Activated CD8-positive, alpha-beta memory T cell treated with anti-CD3 and anti-CD28 coated beads, Interleukin-2, amount 50 U/mL, for 4 hours (primary cell): ENCODE results near the gene YWHAG.
"Not testable (repeated sequence)": the region's sequence is repeated elsewhere in the genome, so short reads cannot be mapped to it uniquely, and the experiment has no call there.

Experiments
- DNase-seq: peaks from one replicate; pipeline ENCODE4 v3.0.0-alpha.2; 2020

The YWHAG gene

DNA sequence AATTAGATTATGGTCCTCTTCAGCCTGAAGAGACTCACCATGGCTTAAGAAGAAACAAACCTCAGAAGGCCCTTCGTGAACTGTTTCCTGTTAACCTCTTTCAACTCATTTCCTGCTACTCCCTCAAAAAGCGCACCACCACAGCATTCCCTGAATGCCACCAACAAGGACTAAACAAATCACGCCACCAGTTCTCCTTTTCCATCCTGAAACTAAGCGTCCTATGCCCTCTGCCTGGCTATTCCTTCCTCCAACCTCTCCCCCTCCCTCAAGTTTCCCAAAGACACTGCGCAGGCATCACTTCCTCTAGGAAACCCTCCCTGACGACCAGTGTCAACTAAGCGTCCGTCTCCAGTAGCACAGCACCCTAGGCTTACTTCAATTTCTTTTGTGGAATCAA is 12.0 kb downstream of the YWHAG start:
- DNase-seq: no peak

DNA sequence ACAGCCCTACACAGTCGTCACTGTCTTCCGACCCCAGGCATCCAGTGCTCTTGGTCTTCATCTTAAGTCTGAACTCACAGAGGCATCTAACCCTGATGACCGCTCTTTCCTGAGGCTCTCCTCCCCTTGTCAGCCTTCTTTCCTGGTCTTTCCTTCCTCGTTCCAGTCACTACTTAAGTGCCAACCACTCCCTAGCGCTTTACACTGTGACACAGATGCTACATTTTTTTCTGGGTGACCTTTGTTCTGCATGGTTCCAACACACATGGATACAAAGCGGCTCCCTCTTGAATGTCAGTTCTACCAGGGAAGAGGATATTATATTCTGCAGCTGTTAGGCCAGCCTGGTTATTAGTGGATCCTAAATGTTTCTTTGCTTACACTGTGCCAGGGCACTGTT is 12.7 kb downstream of the YWHAG start:
- no peak for DNase-seq

GRCh38 chr7:76343931-76344321 is 14.9 kb downstream of the YWHAG start:
- no peak for DNase-seq

GRCh38 chr7:76343294-76343930 is 15.4 kb downstream of the YWHAG start:
- no peak for DNase-seq

DNA sequence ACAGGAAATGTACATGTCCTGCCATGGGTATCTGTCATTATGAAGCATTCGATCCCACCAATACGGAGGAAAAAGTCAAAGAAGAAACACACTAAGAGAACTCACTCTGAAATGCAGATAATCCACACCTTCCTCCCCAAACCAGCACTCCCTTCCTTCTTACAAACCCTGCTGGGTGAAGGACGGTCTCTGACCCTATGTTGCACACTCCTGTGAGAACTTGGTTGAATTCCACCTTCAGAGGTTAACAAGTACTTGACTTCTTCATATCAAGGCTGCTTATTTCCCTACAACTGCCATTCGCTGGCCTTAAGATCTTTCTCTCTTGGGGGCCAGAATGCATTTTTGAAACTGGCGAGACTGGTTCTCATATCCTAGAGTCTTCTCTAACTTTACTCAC is 16.6 kb downstream of the YWHAG start:
- DNase-seq: no peak

- no peak for DNase-seq
Measured at GRCh38 chr7:76340617-76341131, 18.1 kb downstream of the YWHAG start.

- DNase-seq: no peak
Measured at GRCh38 chr7:76338298-76339084, 20.3 kb downstream of the YWHAG start.

DNA sequence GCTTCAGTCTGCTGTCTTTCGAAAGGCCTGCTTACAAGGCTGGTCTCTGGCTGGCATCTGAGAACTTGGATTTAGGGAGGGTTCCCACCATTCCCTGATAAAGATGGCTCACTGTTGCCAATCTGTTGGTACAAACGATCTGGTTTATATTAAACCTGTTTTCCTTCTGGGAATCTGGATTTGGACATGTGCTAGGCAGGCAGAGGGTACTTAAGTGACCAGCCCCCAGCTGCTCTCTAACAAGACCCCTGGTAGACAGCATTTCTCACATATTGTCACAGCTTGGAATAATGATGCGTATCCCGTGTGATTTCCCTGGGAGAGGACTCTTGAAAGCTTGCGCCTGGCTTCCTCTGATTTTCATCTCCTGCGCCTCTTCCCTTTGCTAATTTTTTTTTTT is 21.6 kb downstream of the YWHAG start:
- DNase-seq: no peak

DNA sequence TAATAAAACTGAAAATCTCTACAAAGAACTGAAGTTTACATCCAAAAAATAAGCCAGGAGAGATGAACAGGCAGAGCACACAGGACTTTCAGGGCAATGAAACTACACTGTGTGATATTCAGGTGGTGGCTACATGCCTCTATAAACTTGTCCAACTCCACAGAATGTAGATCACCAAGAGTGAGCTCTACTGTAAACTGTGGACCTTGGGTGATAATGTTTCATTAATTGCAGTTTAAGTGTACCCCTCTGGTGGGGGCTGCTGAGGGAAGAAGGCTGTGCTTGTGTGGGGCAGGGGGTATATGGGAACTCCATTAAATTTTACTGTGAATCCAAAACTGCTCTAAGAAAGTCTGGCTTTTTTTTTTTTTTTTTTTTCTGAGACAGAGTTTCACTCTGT is 22.7 kb downstream of the YWHAG start:
- DNase-seq: no peak

GRCh38 chr7:76335417-76335816 is 23.4 kb downstream of the YWHAG start:
- not testable (repeated sequence) for DNase-seq

DNA sequence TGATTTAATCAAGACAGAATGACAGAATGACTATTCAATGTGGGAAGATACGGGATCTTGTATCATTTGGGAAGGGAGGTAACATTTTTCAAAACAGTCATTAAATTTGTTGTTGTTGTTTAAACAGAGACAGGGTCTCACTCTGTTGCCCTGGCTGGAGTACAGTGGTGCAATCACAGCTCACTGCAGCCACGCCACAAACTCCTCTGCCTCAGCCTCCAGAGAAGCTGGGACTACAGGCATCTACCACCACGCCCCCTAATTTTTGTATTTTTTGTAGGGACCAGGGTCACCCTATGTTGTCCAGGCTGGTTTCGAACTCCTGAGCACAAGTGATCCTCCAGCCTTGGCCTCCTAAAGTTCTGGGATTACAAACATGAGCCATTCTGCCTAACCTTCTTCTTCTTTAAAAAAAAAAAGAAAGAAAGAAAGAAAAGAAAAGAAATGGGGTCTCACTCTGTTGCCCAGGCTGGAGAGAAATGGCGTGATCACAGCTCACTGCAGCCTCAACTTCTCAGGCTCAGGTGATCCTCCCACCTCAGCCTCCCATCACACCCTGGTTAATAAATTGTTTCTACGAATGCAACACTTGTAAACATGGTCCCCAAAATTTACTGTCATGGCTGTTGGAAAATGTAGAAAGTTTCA is 24.3 kb downstream of the YWHAG start:
- DNase-seq: no peak

DNA sequence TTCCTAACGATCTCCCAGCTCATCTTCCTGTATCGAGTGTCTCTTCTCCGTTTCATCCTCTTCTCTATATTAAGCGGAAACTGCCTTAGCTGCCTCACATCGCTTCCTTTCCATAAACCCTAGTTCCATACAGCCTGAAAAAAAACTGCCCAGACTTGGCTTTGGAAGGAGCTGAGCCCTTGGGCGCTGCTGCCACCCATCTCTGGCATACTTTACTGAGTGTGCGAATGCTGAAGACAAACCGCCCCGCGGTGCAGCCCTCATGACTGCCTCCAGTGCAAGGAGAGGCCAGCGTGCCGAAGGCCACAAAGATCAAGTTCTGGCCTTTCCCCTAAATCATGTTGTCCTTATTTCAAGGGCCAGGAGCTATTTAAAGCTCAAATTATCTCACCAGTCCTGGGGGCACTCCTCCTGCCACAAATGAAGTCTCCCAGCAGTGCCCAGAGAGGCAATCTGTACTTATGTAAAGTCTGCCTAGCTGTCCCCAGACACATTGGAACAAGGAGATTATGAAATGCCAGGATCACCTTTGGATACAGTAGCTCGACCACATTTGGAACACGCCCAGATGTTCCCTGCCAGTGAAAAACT is 25.2 kb downstream of the YWHAG start:
- DNase-seq: no peak

DNA sequence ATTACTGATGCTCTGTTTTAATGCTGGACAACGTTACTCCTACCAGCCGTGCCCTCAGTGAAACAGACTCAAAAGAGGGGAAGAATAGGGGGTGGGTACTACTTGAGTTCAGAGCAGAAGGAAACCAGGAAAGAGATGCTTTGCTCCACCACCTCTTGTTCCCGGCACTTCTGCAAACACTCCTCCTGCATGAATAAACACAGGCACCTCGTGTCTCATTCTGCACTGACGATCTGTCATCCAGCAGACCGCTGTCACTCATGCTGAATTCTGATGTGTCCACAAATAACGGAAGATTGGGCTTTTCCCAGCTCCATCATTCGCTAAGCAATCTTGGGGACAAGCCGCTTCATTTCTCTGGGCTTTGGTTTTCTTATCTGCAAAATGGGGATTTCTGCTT is 26.7 kb downstream of the YWHAG start:
- no peak for DNase-seq

- no peak for DNase-seq
Measured at GRCh38 chr7:76330673-76331072, 28.1 kb downstream of the YWHAG start.

GRCh38 chr7:76330261-76330660 is 28.5 kb downstream of the YWHAG start:
- DNase-seq: no peak

DNA sequence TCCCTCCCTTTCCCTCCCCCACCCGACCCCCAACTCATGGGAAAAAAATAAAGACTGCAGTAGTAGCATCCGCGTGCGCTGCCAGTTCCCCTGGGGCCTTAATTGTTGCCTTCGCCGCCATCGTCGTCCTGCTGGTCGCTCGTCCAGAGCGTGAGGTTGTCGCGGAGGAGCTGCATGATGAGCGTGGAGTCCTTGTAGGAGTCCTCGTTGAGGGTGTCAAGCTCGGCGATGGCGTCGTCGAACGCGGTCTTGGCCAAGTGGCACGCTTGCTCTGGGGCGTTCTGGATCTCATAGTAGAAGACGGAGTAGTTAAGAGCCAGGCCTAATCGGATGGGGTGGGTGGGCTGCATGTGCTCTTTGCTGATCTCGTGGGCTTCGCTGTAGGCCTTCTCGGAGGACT is 29.3 kb downstream of the YWHAG start:
- no peak for DNase-seq

- no peak for DNase-seq
Measured at GRCh38 chr7:76328389-76328788, 30.4 kb downstream of the YWHAG start.

DNA sequence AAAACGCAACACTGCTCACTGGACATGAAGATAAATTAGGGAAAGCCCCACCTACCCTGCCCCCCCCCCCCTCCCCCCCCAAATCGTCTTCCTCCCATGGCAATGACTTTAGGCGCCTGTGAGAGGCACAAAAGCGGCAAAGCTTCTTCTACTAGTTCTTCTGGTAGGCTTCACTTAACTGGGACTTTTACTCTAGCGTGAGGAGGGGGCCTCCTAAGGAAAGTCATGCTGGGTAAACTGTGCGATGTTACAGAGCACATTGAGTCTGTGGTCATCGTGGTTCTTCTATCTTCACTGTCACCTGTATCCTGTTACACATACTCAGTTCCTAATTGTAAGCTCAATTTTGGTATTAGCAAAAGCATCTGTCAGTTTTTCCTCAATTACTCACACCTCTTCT is 31.2 kb downstream of the YWHAG start:
- no peak for DNase-seq

DNA sequence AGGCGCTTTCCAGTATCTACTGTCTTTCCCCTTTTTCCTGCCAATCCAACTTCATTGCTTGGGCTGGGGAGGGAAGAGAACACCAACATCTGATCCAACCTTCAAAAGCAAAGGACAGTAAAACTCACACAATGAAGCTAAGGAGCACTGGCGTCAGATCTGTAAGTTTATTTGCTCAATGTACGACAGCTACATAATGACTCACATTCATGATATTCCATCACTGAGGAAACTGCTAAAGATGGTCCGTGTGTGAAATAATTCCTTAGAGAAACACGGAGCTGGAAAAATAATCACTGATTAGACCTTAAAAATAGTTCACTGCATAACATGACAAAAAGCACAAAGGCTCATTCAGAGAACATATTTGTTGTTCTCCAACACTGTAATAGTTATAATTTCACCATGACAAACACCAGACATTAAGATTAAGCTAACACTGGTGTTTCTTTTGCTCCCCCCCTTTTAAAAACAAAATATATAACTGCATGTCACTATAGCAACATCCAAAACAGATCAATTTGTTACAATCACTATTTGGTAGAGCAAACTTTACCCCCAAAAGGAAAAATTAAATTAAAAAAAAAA is 32.1 kb downstream of the YWHAG start:
- no peak for DNase-seq

- no peak for DNase-seq
Measured at GRCh38 chr7:76325811-76326210, 33.0 kb downstream of the YWHAG start.

DNA sequence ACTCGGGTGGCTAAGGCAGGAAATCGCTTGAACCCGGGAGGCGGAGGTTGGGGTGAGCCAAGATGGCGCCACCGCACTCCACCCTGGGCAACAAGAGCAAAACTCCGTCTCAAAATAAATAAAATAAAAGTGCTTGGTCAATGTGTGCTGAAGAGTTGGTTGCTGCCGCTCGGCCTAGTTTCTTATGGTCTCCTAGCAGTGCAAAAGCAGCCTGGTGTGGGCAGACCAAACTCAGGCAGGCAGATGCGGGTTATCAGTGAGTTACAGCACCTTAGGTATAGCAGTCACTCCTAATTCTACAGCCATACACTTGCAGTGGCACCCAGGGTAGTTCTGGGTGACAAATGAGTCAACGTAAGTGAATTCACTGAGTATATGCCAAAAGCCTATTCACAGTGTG is 33.7 kb downstream of the YWHAG start:
- no peak for DNase-seq

DNA sequence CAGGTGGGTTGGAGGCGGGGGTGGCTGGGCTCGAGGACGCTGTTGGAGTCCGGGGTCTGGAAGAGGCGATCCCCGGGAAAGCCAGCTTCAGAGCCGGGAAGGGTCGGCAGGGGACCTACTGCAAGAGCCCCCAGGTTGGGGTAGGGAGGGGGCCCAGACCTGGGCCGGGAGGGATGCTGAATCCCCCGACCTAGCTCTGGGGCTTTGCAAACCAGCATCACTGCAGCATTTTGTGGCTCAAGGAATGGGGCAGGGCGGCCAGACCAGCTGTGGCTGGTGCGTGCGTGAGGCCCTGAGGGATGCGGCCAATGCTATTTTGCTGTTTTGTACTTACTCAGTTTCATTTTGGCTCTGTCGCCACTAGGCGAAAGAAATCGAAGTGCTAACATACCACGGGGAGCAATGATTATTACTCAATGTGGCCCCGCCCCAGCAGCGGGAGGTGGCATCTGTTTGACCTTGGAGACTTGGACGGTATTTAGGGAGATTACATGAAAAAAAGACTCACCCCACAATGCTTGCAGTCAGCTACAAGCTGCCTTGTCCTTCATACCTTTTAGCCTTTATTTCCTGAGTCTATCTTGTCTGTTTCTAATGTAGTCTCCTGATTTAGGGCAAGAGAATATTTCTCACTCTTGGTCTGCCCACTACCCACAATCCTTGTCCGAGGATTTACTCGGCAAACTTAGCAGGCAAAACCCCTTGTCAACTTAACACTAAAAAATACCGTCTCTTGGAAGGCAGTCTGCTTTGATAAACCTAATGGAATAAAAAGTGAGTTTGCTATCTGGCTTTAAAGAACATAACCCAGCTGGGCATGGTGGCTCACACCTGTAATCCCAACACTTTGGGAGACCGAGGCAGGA is 40.1 kb downstream of the YWHAG start:
- peak; percentile 62 for DNase-seq
